Neutrophil (primary cell): ENCODE measurements around the gene F7.
A peak's percentile ranks its signal among the peaks of the same experiment; 100 is the strongest.

Source experiments
- H3K27ac ChIP-seq: fragments of 200-600 bp; sonication (generic); 2 replicates; pipeline ENCODE4 v1.5.1; 2016; ENCODE audit warnings: mild to moderate bottlenecking, moderate library complexity
- H3K27me3 ChIP-seq: fragments of 200-600 bp; sonication (generic); 2 replicates; pipeline ENCODE4 v1.6.0; 2016; ENCODE audit warnings: mild to moderate bottlenecking
- H3K36me3 ChIP-seq: fragments of 200-600 bp; sonication (generic); 2 replicates; pipeline ENCODE4 v1.5.1; 2017
- H3K4me1 ChIP-seq, 2 experiments: fragments of 200-600 bp in 1 of 2; sonication (generic) in 1 of 2; 1 replicate in 1 of 2; 2 replicates in 1 of 2; pipeline versions ENCODE4 v1.5.1 to v1.6.1; 2013 to 2016; ENCODE audit warnings: low read depth in 1 of 2, low read length in 1 of 2, mild to moderate bottlenecking in 1 of 2, moderate library complexity in 1 of 2; ENCODE audit not compliant: control insufficient read depth in 1 of 2, insufficient read depth in 1 of 2
- H3K4me3 ChIP-seq, 2 experiments: fragments of 200-600 bp in 1 of 2; sonication (generic) in 1 of 2; 1 replicate in 1 of 2; 2 replicates in 1 of 2; pipeline ENCODE4 v1.5.1; 2013 to 2016; ENCODE audit warnings: low read depth in 1 of 2, low read length in 1 of 2, mild to moderate bottlenecking in 1 of 2, moderate library complexity in 1 of 2
- H3K9me3 ChIP-seq: fragments of 200-600 bp; sonication (generic); 2 replicates; pipeline ENCODE4 v1.5.1; 2016
- CTCF ChIP-seq: fragments of 200-600 bp; sonication (generic); IDR thresholded peaks from 2 replicates; pipeline ENCODE4 v1.5.1; 2016; ENCODE audit warnings: antibody characterized with exemption

The F7 gene

GRCh38 chr13:113153810-113154748 lies 48.5 kb downstream of the F7 start:
- TF ChIP-seq CTCF: no peak
- H3K36me3 ChIP-seq: no peaks in the 10 kb centered on the region
- peak overlapping the region; percentile 55 to 57 for H3K4me3 ChIP-seq
- H3K4me1 ChIP-seq: peaks cover 16 to 19% of the 10 kb centered on the region in 2 experiments
- H3K27ac ChIP-seq: peak overlapping the region; percentile 34
- no peaks in the 10 kb centered on the region for H3K9me3 ChIP-seq
- peaks cover 57% of the 10 kb centered on the region for H3K27me3 ChIP-seq

- Histone ChIP-seq H3K4me3 (no peak overlapping the region), H3K27me3 (peaks cover 63% of the 10 kb centered on the region), H3K9me3 (no peaks in the 10 kb centered on the region), H3K27ac (no peak overlapping the region), H3K36me3 (no peaks in the 10 kb centered on the region), H3K4me1 (peaks cover 16 to 19% of the 10 kb centered on the region in 2 experiments)
- TF ChIP-seq CTCF: no peak
Measured at GRCh38 chr13:113155201-113155600, 49.6 kb downstream of the F7 start.

DNA sequence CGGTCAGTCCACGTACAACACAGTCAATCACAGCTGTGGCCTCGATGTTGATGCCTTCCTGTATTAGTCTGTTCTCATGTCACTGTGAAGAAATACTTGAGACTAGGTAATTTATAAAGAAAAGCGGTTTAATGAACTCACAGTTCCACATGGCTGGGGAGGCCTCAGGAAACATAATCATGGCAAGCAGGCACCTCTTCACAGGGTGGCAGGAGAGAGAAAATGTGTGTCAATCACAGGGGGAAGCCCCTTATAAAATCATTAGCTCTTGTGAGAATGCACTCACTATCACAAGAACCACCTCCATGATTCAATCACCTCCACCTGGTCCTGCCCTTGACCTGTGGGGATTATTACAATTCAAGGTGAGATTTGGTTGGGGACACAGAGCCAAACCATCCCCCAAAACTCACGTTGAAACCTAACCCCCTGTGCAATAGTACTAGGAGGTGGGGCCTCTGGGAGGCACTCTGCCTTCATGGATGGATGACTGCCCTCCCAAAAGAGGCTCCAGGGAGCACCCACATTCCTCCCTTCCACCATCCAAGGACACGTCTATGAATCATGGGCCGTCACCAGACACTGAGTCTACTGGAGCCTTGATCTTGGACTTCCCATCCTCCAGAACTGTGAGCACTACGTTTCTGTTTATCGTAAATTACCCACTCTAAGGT lies 50.5 kb downstream of the F7 start:
- peaks cover 16 to 19% of the 10 kb centered on the region in 2 experiments for H3K4me1 ChIP-seq
- TF ChIP-seq CTCF: no peak
- H3K36me3 ChIP-seq: no peaks in the 10 kb centered on the region
- H3K27me3 ChIP-seq: peaks cover 63% of the 10 kb centered on the region
- no peak overlapping the region for H3K27ac ChIP-seq
- no peak overlapping the region for H3K4me3 ChIP-seq
- H3K9me3 ChIP-seq: no peaks in the 10 kb centered on the region

GRCh38 chr13:113157206-113157928 lies 51.8 kb downstream of the F7 start:
- H3K9me3 ChIP-seq: no peaks in the 10 kb centered on the region
- no peak for TF ChIP-seq CTCF
- H3K36me3 ChIP-seq: no peaks in the 10 kb centered on the region
- H3K27ac ChIP-seq: no peak overlapping the region
- peaks cover 14 to 17% of the 10 kb centered on the region in 2 experiments for H3K4me1 ChIP-seq
- peaks cover 60% of the 10 kb centered on the region for H3K27me3 ChIP-seq
- H3K4me3 ChIP-seq: no peak overlapping the region

DNA sequence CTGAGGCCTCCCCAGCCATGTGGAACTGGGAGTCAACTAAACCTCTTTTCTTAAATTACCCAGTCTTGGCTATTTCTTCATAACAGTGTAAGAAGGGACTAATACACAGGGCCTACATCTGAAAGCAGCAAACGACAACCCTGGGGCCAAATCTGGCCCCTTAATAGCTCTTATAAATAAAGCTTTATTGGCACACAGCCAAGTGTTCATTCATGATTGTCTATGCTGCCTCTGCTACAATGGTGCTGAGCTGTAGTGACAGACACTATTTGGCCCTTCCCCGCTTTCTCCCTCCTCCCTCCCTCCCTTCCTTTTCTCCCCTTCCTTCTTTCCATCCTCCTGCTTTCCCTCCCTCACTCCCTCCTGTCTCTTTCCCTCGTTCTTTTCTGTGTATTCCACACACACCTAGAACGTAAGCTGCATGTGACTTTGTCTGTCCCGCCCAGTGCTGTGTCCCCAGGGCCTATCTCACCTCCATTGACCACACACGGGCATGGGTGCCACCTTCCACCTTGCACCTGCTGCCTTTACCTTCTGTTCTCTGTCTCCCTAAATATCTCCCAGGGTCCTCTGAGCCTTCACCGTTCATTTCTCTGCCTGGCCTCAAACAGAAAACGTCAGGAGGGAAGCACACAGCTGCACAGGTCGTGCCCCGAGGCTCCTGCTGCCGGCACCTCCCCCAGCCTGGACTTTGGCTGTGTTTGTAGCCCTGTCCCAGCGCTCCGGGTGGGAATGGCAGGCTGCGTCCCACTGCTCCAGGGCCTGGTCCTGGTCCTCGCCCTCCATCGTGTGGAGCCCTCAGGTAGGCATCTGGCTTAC lies 52.5 kb downstream of the F7 start, which contains the start of gene PROZ:
TSS of gene PROZ (plus strand) at position 720 of the 819 bp plus-strand sequence. CDS start at position 733, 13 bp downstream.
- H3K27me3 ChIP-seq: peaks cover 59% of the 10 kb centered on the region
- no peak for TF ChIP-seq CTCF
- no peak within 1 kb of the TSS for H3K27ac ChIP-seq
- H3K4me3 ChIP-seq: no peak within 1 kb of the TSS
- H3K36me3 ChIP-seq: no peaks in the 10 kb centered on the region
- peaks cover 7 to 9% of the 10 kb centered on the region in 2 experiments for H3K4me1 ChIP-seq
- no peaks in the 10 kb centered on the region for H3K9me3 ChIP-seq
